MM.1S (cell line): ENCODE results near the gene DAZAP1.

Experiments used
- DNase-seq: peaks from one replicate; pipeline ENCODE4 v3.0.0-alpha.2; 2015
- H2AFZ ChIP-seq: fragments of 300-600 bp; sonication (generic); 2 replicates; pipeline ENCODE4 v1.6.0; 2016; ENCODE audit warnings: antibody characterized with exemption, low read length
- H3F3A ChIP-seq: fragments of 300-600 bp; sonication (generic); 2 replicates; pipeline ENCODE4 v1.6.1; 2016; ENCODE audit warnings: mild to moderate bottlenecking, antibody characterized with exemption, low read length, moderate library complexity, mixed read lengths; ENCODE audit not compliant: insufficient read depth
- H3K27ac ChIP-seq: fragments of 300-600 bp; sonication (generic); 2 replicates; pipeline ENCODE4 v1.5.1; 2016; ENCODE audit warnings: mild to moderate bottlenecking, low read length
- H3K27me3 ChIP-seq: fragments of 300-600 bp; sonication (generic); replicated peaks from 2 replicates; pipeline ENCODE4 v1.6.0; 2016; ENCODE audit warnings: low read length; ENCODE audit not compliant: insufficient read depth
- H3K36me3 ChIP-seq: fragments of 300-600 bp; sonication (generic); replicated peaks from 2 replicates; pipeline ENCODE4 v1.6.1; 2016; ENCODE audit warnings: mild to moderate bottlenecking, low read length, mixed read lengths; ENCODE audit not compliant: insufficient read depth
- H3K4me1 ChIP-seq: fragments of 300-600 bp; sonication (generic); 2 replicates; pipeline ENCODE4 v1.6.1; 2016; ENCODE audit warnings: low read length, mixed read lengths
- H3K4me2 ChIP-seq: fragments of 300-600 bp; sonication (generic); 2 replicates; pipeline ENCODE4 v1.6.0; 2016; ENCODE audit warnings: low read depth, low read length
- H3K4me3 ChIP-seq: fragments of 300-600 bp; sonication (generic); 2 replicates; pipeline ENCODE4 v1.5.1; 2016; ENCODE audit warnings: low read length, mixed read lengths
- H3K79me2 ChIP-seq: fragments of 300-600 bp; sonication (generic); 2 replicates; pipeline ENCODE4 v1.6.1; 2016; ENCODE audit warnings: mixed run types, low read length, mixed read lengths
- H3K9ac ChIP-seq: fragments of 300-600 bp; sonication (generic); 2 replicates; pipeline ENCODE4 v1.6.1; 2016; ENCODE audit warnings: low read length, mixed read lengths
- H3K9me2 ChIP-seq: fragments of 300-600 bp; sonication (generic); replicated peaks from 2 replicates; pipeline ENCODE4 v1.6.1; 2016; ENCODE audit warnings: mild to moderate bottlenecking, low read length, mixed read lengths; ENCODE audit not compliant: insufficient read depth
- H3K9me3 ChIP-seq: fragments of 300-600 bp; sonication (generic); replicated peaks from 2 replicates; pipeline ENCODE4 v1.6.1; 2016; ENCODE audit warnings: mild to moderate bottlenecking, low read length, mixed read lengths; ENCODE audit not compliant: insufficient read depth
- H4K20me1 ChIP-seq: fragments of 300-600 bp; sonication (generic); 2 replicates; pipeline ENCODE4 v1.6.1; 2016; ENCODE audit warnings: mild to moderate bottlenecking, low read length, moderate library complexity, mixed read lengths; ENCODE audit not compliant: insufficient read depth
- CTCF ChIP-seq: fragments of 300-600 bp; sonication (generic); IDR thresholded peaks from 2 replicates; pipeline ENCODE4 v1.5.1; 2016; ENCODE audit warnings: antibody characterized with exemption, low read length, mixed read lengths
- EZH2 ChIP-seq: fragments of 300-600 bp; sonication (generic); optimal IDR thresholded peaks from 2 replicates; pipeline ENCODE3; 2017; ENCODE audit warnings: low read depth, mild to moderate bottlenecking, antibody characterized with exemption, low read length, mixed read lengths
- EZH2phosphoT487 ChIP-seq: fragments of 300-600 bp; sonication (generic); IDR thresholded peaks from 2 replicates; pipeline ENCODE4 v1.6.1; 2018; ENCODE audit warnings: antibody characterized with exemption, low read length

The DAZAP1 gene

GRCh38 chr19:1361601-1362386 lies 45.6 kb upstream of the DAZAP1 start:
- Histone ChIP-seq H3K9ac (no peak overlapping the region), H3K9me2 (no peaks in the 10 kb centered on the region), H3K27me3 (no peaks in the 10 kb centered on the region), H4K20me1 (no peaks in the 10 kb centered on the region), H3K4me1 (0 out of 2 replicates have a peak, but pooled peaks cover 7% of the 10 kb centered on the region), H2AFZ (no peak overlapping the region), H3K4me3 (no peak overlapping the region), H3K36me3 (no peaks in the 10 kb centered on the region), H3K4me2 (no peak overlapping the region), H3F3A (no peaks in the 10 kb centered on the region), H3K79me2 (no peaks in the 10 kb centered on the region), H3K27ac (no peak overlapping the region), H3K9me3 (no peaks in the 10 kb centered on the region)
- no peak for TF ChIP-seq EZH2phosphoT487
- TF ChIP-seq EZH2: no peak
- TF ChIP-seq CTCF: no peak
- no peak for DNase-seq

- no peaks in the 10 kb centered on the region for H3K36me3 ChIP-seq
- H3K9me3 ChIP-seq: no peaks in the 10 kb centered on the region
- H3K4me1 ChIP-seq: 0 out of 2 replicates have a peak, but pooled peaks cover 7% of the 10 kb centered on the region
- no peaks in the 10 kb centered on the region for H4K20me1 ChIP-seq
- H3K27me3 ChIP-seq: no peaks in the 10 kb centered on the region
- H2AFZ ChIP-seq: no peak overlapping the region
- no peak for DNase-seq
- no peak overlapping the region for H3K27ac ChIP-seq
- H3K9ac ChIP-seq: no peak overlapping the region
- no peaks in the 10 kb centered on the region for H3F3A ChIP-seq
- no peak overlapping the region for H3K4me2 ChIP-seq
- TF ChIP-seq EZH2 (no peak), CTCF (no peak), EZH2phosphoT487 (no peak)
- H3K9me2 ChIP-seq: no peaks in the 10 kb centered on the region
- no peak overlapping the region for H3K4me3 ChIP-seq
- no peaks in the 10 kb centered on the region for H3K79me2 ChIP-seq
Observed at GRCh38 chr19:1362387-1363257, 44.8 kb upstream of the DAZAP1 start.

DNA sequence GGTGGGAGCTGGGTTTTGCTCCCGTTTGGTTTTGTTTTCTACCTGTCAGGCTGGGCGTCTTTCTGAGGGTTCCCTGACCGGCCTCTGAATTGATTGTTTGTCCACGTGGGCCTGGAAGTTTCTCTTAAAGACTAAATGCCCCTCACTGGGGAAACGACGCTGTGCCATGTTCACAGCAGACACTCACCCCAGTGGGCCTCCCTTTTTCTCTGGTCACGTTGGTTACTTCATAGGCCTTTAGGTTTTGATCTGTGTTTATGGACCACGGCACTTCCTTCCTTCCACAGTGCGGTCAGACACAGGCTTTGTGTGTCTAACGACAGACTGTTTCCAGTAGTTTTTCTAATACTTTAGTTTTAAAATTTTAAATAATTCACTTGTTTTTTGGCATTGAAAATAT lies 43.8 kb upstream of the DAZAP1 start:
- no peak overlapping the region for H3K4me3 ChIP-seq
- H4K20me1 ChIP-seq: no peaks in the 10 kb centered on the region
- DNase-seq: no peak
- H2AFZ ChIP-seq: no peak overlapping the region
- H3K4me1 ChIP-seq: 0 out of 2 replicates have a peak, but pooled peaks cover 7% of the 10 kb centered on the region
- H3F3A ChIP-seq: no peaks in the 10 kb centered on the region
- H3K36me3 ChIP-seq: no peaks in the 10 kb centered on the region
- H3K27ac ChIP-seq: no peak overlapping the region
- no peak overlapping the region for H3K9ac ChIP-seq
- no peak overlapping the region for H3K4me2 ChIP-seq
- no peaks in the 10 kb centered on the region for H3K79me2 ChIP-seq
- TF ChIP-seq EZH2phosphoT487 (no peak), CTCF (no peak), EZH2 (no peak)
- H3K27me3 ChIP-seq: no peaks in the 10 kb centered on the region
- H3K9me3 ChIP-seq: no peaks in the 10 kb centered on the region
- H3K9me2 ChIP-seq: no peaks in the 10 kb centered on the region
